HFFc6 (cell line): Measurements from ENCODE around the gene PSMD2. TPM values are rescaled to one million over a fixed set of nuclear protein-coding genes. Genes with fewer than 3 reads are reported as not detected.
A peak's percentile ranks its signal among the peaks of the same experiment; 100 is the strongest.

Experiments
- DNase-seq: peaks from one replicate; pipeline ENCODE4 v3.0.0-alpha.2; 2018
- H3K27ac Mint-ChIP-seq: 2 replicates; pipeline ENCODE4 v1.8.0; 2020; ENCODE audit warnings: mild to moderate bottlenecking, mixed read lengths
- H3K27me3 Mint-ChIP-seq: 2 replicates; pipeline ENCODE4 v1.8.0; 2021; ENCODE audit warnings: mild to moderate bottlenecking, moderate library complexity, mixed read lengths; ENCODE audit not compliant: insufficient read depth
- H3K36me3 Mint-ChIP-seq: 2 replicates; pipeline ENCODE4 v1.8.0; 2021; ENCODE audit warnings: low read depth, mixed read lengths
- H3K4me1 Mint-ChIP-seq: 2 replicates; pipeline ENCODE4 v1.8.0; 2020; ENCODE audit warnings: low read depth, mixed read lengths
- H3K4me3 Mint-ChIP-seq: 2 replicates; pipeline ENCODE4 v1.8.0; 2020; ENCODE audit warnings: mild to moderate bottlenecking, moderate library complexity, mixed read lengths
- H3K9me3 Mint-ChIP-seq: 2 replicates; pipeline ENCODE4 v1.8.0; 2020; ENCODE audit warnings: mild to moderate bottlenecking, mixed read lengths
- total RNA-seq, 6 experiments: library from RNA; stranded (reverse); fragmentation: NEBNext Ultra II Directional; extraction: Animal tissue kit (Norgen Biotek cat#: 25700); gene quantifications; 2 replicates in 1 of 6; 3 replicates in 5 of 6; pipeline ENCODE4 v1.2.3, GENCODE V29; 2021
- TF ChIP-seq, protein P1 (sequence below): fragments of 200-600 bp; sonication (generic); IDR thresholded peaks from 2 replicates; pipeline ENCODE4 v1.5.0; 2021; ENCODE audit warnings: antibody characterized with exemption, mild to moderate bottlenecking

Gene PSMD2
- total RNA-seq, 6 experiments from 2014 or later, result 620 to 777 (median 730) TPM

DNA sequence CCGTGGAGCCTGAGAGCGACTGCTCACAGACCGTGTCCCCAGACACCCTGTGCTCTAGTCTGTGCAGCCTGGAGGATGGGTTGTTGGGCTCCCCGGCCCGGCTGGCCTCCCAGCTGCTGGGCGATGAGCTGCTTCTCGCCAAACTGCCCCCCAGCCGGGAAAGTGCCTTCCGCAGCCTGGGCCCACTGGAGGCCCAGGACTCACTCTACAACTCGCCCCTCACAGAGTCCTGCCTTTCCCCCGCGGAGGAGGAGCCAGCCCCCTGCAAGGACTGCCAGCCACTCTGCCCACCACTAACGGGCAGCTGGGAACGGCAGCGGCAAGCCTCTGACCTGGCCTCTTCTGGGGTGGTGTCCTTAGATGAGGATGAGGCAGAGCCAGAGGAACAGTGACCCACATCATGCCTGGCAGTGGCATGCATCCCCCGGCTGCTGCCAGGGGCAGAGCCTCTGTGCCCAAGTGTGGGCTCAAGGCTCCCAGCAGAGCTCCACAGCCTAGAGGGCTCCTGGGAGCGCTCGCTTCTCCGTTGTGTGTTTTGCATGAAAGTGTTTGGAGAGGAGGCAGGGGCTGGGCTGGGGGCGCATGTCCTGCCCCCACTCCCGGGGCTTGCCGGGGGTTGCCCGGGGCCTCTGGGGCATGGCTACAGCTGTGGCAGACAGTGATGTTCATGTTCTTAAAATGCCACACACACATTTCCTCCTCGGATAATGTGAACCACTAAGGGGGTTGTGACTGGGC lies 45.7 kb downstream of the PSMD2 start:
- Mint-ChIP-seq H3K27me3 (peaks cover 7% of the 10 kb centered on the region), H3K4me1 (peaks cover 48% of the 10 kb centered on the region), H3K9me3 (no peaks in the 10 kb centered on the region), H3K4me3 (no peak overlapping the region), H3K36me3 (peaks cover 18% of the 10 kb centered on the region), H3K27ac (no peak overlapping the region)
- TF ChIP-seq, protein P1, sequence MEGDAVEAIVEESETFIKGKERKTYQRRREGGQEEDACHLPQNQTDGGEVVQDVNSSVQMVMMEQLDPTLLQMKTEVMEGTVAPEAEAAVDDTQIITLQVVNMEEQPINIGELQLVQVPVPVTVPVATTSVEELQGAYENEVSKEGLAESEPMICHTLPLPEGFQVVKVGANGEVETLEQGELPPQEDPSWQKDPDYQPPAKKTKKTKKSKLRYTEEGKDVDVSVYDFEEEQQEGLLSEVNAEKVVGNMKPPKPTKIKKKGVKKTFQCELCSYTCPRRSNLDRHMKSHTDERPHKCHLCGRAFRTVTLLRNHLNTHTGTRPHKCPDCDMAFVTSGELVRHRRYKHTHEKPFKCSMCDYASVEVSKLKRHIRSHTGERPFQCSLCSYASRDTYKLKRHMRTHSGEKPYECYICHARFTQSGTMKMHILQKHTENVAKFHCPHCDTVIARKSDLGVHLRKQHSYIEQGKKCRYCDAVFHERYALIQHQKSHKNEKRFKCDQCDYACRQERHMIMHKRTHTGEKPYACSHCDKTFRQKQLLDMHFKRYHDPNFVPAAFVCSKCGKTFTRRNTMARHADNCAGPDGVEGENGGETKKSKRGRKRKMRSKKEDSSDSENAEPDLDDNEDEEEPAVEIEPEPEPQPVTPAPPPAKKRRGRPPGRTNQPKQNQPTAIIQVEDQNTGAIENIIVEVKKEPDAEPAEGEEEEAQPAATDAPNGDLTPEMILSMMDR, result no peak
- DNase-seq, result no peak

DNA sequence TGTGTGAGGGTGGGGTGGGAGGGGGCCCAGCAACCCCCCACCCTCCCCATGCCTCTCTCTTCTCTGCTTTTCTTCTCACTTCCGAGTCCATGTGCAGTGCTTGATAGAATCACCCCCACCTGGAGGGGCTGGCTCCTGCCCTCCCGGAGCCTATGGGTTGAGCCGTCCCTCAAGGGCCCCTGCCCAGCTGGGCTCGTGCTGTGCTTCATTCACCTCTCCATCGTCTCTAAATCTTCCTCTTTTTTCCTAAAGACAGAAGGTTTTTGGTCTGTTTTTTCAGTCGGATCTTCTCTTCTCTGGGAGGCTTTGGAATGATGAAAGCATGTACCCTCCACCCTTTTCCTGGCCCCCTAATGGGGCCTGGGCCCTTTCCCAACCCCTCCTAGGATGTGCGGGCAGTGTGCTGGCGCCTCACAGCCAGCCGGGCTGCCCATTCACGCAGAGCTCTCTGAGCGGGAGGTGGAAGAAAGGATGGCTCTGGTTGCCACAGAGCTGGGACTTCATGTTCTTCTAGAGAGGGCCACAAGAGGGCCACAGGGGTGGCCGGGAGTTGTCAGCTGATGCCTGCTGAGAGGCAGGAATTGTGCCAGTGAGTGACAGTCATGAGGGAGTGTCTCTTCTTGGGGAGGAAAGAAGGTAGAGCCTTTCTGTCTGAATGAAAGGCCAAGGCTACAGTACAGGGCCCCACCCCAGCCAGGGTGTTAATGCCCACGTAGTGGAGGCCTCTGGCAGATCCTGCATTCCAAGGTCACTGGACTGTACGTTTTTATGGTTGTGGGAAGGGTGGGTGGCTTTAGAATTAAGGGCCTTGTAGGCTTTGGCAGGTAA lies 46.5 kb downstream of the PSMD2 start:
- H3K4me1 Mint-ChIP-seq, result peaks cover 45% of the 10 kb centered on the region
- H3K27ac Mint-ChIP-seq, result peak overlapping the region; percentile 60
- peak; percentile 78 for DNase-seq
- TF ChIP-seq, protein P1, result peak; percentile 76
- peaks cover 7% of the 10 kb centered on the region for H3K27me3 Mint-ChIP-seq
- no peaks in the 10 kb centered on the region for H3K9me3 Mint-ChIP-seq
- H3K4me3 Mint-ChIP-seq, result peak overlapping the region; percentile 56; the same call in 1 of the 2 replicates
- peaks cover 17% of the 10 kb centered on the region for H3K36me3 Mint-ChIP-seq

DNA sequence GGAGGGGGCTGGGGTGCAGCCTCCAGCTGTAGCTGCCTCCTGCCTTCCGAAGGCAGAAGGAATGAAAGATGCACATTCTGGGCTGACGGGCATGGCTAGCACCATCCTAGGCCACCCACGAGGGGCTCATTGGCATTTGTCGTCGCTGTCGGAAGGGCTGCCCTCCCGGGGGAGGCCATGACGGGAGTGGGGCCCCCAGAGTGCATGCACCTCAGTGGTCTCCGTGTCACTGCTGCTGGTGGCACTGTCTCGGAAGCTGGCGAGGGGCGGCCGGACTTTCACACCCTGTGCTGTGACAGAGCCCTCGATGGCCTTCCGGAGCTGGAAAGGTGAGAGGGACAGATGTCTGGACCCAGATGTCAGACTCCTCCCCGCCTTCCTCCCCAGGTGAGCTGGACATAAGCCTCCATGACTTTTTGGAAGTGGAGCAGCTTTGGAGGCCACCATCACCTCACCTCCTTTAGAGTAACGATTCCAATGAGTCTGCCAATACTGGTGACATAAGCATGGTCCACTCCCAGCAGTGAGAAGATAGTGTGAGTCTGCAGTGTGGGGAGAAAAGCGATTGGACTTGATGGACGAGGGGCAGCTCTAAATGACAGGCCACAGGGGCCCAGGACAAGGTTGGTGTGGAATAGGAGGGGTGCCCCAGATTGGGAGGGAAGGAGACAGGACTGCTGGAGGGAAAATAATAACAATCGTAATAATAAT lies 47.6 kb downstream of the PSMD2 start:
- TF ChIP-seq, protein P1, result no peak
- Mint-ChIP-seq H3K27me3 (peaks cover 7% of the 10 kb centered on the region), H3K4me3 (no peak overlapping the region), H3K4me1 (peaks cover 34% of the 10 kb centered on the region), H3K9me3 (no peaks in the 10 kb centered on the region), H3K36me3 (peaks cover 13% of the 10 kb centered on the region), H3K27ac (no peak overlapping the region)
- DNase-seq, result no peak

DNA sequence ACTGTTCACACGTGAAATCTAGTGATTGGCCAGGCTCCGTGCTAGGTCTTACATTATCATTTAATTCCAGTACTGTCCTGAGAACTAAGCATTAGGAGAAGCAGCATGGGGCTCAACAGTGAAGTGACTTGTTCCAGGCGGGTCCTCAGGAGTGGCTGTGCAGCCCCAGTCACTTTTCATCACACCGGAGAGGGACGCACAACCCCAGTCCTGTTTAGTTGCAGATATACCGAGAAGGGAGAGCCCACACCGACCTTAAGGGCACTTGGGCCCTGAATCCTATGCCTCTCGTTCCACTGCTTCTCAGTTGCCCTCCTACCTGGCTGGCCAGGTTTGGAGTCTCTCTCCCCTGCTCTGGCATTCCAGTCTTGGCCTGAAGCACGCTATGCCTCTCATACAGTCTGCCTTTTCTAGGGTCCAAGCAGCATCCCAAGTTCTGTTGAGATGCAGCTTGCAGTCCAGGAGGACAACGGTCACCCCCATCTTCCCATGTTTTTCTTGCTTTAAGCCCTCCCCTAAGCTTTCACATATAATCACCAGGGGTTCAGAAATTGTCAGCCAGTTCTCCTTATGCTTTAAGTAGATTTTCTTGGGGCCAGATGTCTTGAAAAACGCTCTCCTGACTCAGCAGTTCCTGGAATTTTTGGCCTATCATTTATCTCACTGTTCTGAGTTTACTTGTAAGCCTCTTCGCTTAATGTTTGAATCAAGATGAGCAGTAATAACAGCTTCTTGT lies 48.4 kb downstream of the PSMD2 start:
- H3K9me3 Mint-ChIP-seq, result no peaks in the 10 kb centered on the region
- H3K27ac Mint-ChIP-seq, result peak overlapping the region; percentile 25; the same call in 1 of the 2 replicates
- no peak overlapping the region for H3K4me3 Mint-ChIP-seq

More for the DNA sequence above, 48.4 kb downstream of the PSMD2 start:
- Mint-ChIP-seq H3K27me3 (peaks cover 5% of the 10 kb centered on the region), H3K4me1 (peaks cover 31% of the 10 kb centered on the region), H3K36me3 (peaks cover 17% of the 10 kb centered on the region)
- DNase-seq, result no peak
- TF ChIP-seq, protein P1, result no peak
